Measurements from ENCODE around the gene NOTCH1. TPM values are rescaled to one million over a fixed set of nuclear protein-coding genes. Genes with fewer than 3 reads are reported as not detected.

The NOTCH1 gene
- 10 to 100 TPM; 12.6 to 33.8 (median 21.1) TPM for total RNA-seq

DNA sequence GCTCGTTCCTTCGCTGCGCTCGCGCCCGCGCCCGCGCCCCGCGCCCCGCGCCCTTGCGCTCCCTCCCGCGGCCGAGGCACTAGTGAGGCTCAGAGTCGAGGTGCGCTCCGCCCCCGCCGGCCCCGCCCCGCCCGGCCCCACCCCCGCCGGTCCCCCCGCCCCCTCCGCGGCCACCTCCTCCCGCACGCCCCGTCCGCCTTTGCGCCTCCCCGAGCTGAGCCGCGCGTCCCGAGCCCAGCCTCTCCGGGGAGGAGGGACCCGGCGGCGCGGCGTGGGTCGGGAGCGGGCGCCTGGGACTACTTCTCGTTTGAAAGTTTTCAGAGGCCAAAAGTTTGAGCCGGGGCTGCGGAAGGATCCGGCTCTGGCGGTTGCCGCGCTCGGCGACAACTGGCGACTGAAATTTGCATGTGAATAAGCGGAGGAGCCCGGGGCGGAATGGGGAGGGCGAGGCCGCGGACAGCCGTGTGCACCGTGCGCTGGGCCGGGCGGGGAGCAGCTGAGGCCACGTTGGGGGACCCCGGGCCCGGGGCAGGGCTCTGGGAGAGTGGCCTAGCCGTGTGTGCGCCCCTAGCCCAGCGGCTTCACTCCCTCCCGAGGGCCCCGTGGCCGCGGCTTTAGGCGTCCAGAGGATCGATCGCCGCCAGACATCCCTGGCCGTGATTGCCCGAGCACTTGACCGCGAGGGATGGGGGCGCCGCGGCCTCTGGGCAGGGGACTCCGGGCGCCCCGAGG, at the start of gene NOTCH1:
Gene NOTCH1, minus strand, starts transcription at position 84 of the 732 bp plus-strand sequence. CDS start 262 bp downstream, outside the sequence.
- intact Hi-C loops (cut with DNase I; ENCODE audit: low total_unique reads) = loop anchor here (1.0 kb wide), 1 partner anchor 32 kb away; no protein-coding TSS in a partner anchor
- Histone ChIP-seq H3K9me3 (no peaks in the 10 kb centered on the region), H3K36me3 (no peaks in the 10 kb centered on the region), H3K4me1 (peaks cover 12 to 23% of the 10 kb centered on the region in 2 donors), H3K4me3 (peak within 1 kb of the TSS; percentile 80 to 83 (median 82)), H3K27ac (peak within 1 kb of the TSS; percentile 93 to 99), H3K27me3 (no peaks in the 10 kb centered on the region)
- TF ChIP-seq POLR2AphosphoS5 (IDR thresholded peaks at IDR 0.05) = peak; percentile 52 to 79 (median 70)
- TF ChIP-seq, protein P1, sequence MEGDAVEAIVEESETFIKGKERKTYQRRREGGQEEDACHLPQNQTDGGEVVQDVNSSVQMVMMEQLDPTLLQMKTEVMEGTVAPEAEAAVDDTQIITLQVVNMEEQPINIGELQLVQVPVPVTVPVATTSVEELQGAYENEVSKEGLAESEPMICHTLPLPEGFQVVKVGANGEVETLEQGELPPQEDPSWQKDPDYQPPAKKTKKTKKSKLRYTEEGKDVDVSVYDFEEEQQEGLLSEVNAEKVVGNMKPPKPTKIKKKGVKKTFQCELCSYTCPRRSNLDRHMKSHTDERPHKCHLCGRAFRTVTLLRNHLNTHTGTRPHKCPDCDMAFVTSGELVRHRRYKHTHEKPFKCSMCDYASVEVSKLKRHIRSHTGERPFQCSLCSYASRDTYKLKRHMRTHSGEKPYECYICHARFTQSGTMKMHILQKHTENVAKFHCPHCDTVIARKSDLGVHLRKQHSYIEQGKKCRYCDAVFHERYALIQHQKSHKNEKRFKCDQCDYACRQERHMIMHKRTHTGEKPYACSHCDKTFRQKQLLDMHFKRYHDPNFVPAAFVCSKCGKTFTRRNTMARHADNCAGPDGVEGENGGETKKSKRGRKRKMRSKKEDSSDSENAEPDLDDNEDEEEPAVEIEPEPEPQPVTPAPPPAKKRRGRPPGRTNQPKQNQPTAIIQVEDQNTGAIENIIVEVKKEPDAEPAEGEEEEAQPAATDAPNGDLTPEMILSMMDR (IDR thresholded peaks at IDR 0.05) = no peak
- DNase-seq (ENCODE audit: low spot score in 2 of 2) = peak; percentile 89 to 92

DNA sequence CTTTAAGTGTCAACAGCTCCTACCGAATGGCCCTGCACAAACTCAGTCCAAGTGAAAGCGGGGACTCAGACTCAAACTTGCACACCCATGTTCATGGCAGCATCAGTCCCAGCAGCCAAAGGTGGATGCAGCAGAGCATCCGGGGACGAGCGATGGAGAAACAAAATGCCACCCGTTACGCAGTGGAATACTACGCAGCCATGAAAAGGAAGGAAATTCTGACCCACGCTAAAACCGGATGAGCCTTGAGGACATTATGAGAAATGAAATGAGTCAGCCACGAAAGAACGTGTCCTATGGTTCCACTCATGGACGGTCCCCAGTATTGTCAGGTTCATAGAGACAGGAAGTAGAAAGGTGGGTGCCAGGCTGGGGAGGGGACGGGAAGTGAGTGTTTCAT, 48.6 kb upstream of the NOTCH1 start:
- TF ChIP-seq, protein P1 (IDR thresholded peaks at IDR 0.05) = no peak
- no peak for TF ChIP-seq POLR2A (IDR thresholded peaks at IDR 0.05)
- Histone ChIP-seq H3K9me3 (no peaks in the 10 kb centered on the region), H3K4me1 (no peaks in the 10 kb centered on the region), H3K27me3 (peaks cover 0 to 13% of the 10 kb centered on the region in 2 donors), H3K4me3 (no peak overlapping the region), H3K36me3 (no peaks in the 10 kb centered on the region), H3K27ac (no peak overlapping the region)
- no peak for DNase-seq (ENCODE audit: low spot score in 2 of 2)
- intact Hi-C loops (cut with DNase I; ENCODE audit: low total_unique reads) = no loop called here

DNA sequence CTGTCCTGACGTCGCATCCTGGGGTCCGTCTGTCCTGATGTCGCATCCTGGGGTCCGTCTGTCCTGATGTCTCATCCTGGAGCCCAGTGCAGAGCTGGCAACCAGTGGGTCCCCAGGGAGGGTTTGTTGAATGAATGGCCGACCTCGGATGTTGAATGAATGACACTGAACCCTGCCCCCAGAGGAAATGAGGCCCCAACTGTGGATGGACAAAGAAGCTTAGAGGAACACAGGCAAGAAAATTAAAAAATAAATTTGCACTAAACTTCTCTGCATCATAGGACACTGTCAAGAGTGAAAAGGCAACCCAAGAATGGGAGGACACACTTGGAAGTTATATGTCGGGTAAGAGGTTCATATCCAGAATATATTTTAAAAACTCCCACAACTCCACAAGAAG, 47.7 kb upstream of the NOTCH1 start:
- Histone ChIP-seq H3K27me3 (peaks cover 0 to 5% of the 10 kb centered on the region in 2 donors), H3K4me3 (no peak overlapping the region), H3K36me3 (no peaks in the 10 kb centered on the region), H3K4me1 (no peaks in the 10 kb centered on the region), H3K27ac (no peak overlapping the region), H3K9me3 (no peaks in the 10 kb centered on the region)
- DNase-seq (ENCODE audit: low spot score in 2 of 2) = no peak
- TF ChIP-seq POLR2AphosphoS5 (IDR thresholded peaks at IDR 0.05) (no peak), POLR2A (IDR thresholded peaks at IDR 0.05) (no peak)
- TF ChIP-seq, protein P1 (IDR thresholded peaks at IDR 0.05) = no peak
- intact Hi-C loops (cut with DNase I; ENCODE audit: low total_unique reads) = no loop called here

DNA sequence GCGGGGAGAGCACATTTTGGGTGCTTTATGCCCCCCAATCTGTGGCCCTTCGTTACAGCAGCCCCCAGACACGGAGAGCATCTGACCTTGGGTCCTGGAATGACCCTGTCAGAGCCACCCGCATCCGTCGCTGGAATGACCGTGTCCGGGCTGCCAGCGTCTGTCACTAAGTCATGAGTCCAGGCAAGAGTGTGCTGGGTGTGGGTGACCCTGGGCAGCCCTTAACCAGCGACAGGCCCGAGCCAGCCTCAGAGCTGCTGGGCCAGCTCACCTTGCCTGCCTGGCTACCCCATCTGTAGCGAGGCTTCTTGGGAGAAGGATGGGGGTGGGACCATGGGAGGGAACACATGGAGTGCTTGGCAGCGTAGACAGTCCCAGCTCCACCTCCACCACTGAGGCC, 46.8 kb upstream of the NOTCH1 start:
- Histone ChIP-seq H3K27me3 (peaks cover 0 to 5% of the 10 kb centered on the region in 2 donors), H3K36me3 (no peaks in the 10 kb centered on the region), H3K9me3 (no peaks in the 10 kb centered on the region), H3K4me3 (no peak overlapping the region), H3K27ac (no peak overlapping the region), H3K4me1 (peaks cover 2 to 9% of the 10 kb centered on the region in 2 donors)
- intact Hi-C loops (cut with DNase I; ENCODE audit: low total_unique reads) = no loop called here
- DNase-seq (ENCODE audit: low spot score in 2 of 2) = no peak
- TF ChIP-seq, protein P1 (IDR thresholded peaks at IDR 0.05) = no peak
- no peak for TF ChIP-seq POLR2A (IDR thresholded peaks at IDR 0.05)
- TF ChIP-seq POLR2AphosphoS5 (IDR thresholded peaks at IDR 0.05) = no peak
